Suprapubic skin (tissue), 4 donors: Measurements from ENCODE around the gene RNF220.

ENCODE experiments used
- EP300 ChIP-seq: sonication (generic); formaldehyde crosslinking; IDR thresholded peaks from one replicate; pipeline ENCODE4 v1.6.1; 2017; ENCODE audit warnings: antibody characterized with exemption
- POLR2A ChIP-seq, 2 donors: fragments of 450-650 bp; IDR thresholded peaks; one replicate each; pipeline ENCODE4 v1.6.1; 2017; ENCODE audit warnings: antibody characterized with exemption in 2 of 2, mild to moderate bottlenecking in 2 of 2, moderate library complexity in 2 of 2
- POLR2AphosphoS5 ChIP-seq, 3 donors: sonication (generic); formaldehyde crosslinking; IDR thresholded peaks; one replicate each; pipeline ENCODE4 v1.6.1; 2017; ENCODE audit warnings: antibody characterized with exemption in 3 of 3
- TF ChIP-seq, protein P1 (sequence below), 2 donors: fragments of 200-600 bp in 1 of 2; fragments of 450-650 bp in 1 of 2; sonication (generic) in 1 of 2; IDR thresholded peaks; one replicate each; pipeline ENCODE4 v1.5.1; 2016 to 2019; ENCODE audit warnings: antibody characterized with exemption in 2 of 2, mild to moderate bottlenecking in 1 of 2, moderate library complexity in 1 of 2

DNA sequence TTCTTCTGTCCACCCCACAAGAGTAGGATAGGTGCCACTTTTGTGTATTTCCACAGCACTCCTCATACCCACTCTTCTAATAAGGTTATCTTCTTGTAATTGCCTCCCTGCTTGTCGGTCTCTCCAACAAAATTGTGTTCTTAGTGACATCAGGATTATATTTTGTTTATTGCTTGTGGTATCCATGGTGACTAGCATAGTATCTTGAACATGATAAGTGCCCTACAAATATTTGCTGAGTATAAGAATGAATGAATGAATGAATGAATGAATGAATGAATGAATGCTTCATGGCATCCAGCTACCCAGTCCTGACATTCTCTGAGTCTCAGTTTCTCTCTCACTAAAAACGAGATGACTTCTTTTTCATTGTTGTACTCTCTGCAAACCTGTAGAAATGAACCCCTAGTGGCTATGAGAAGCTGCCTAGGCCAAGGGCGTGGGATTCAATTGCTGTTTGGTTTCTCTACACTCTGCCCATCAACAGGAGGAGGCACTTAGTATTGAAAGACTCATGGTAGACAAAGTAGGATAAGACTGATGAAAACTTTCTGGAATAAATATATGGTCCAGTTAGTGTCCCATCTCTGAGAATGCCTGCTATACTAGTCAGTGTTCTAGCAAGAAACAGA lies 148.2 kb downstream of the RNF220 start:
- TF ChIP-seq EP300 (no peak), POLR2A (IDR thresholded peaks at IDR 0.05) (no peak), POLR2AphosphoS5 (IDR thresholded peaks at IDR 0.05) (no peak)
- TF ChIP-seq, protein P1, sequence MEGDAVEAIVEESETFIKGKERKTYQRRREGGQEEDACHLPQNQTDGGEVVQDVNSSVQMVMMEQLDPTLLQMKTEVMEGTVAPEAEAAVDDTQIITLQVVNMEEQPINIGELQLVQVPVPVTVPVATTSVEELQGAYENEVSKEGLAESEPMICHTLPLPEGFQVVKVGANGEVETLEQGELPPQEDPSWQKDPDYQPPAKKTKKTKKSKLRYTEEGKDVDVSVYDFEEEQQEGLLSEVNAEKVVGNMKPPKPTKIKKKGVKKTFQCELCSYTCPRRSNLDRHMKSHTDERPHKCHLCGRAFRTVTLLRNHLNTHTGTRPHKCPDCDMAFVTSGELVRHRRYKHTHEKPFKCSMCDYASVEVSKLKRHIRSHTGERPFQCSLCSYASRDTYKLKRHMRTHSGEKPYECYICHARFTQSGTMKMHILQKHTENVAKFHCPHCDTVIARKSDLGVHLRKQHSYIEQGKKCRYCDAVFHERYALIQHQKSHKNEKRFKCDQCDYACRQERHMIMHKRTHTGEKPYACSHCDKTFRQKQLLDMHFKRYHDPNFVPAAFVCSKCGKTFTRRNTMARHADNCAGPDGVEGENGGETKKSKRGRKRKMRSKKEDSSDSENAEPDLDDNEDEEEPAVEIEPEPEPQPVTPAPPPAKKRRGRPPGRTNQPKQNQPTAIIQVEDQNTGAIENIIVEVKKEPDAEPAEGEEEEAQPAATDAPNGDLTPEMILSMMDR (IDR thresholded peaks at IDR 0.05), result no peak
